Testis (tissue), 2 donors: ENCODE measurements around the gene GAB4.
"Not testable (repeated sequence)": the region's sequence is repeated elsewhere in the genome, so short reads cannot be mapped to it uniquely, and the experiment has no call there.

ENCODE experiments used
- CTCF ChIP-seq, 3 experiments: fragments of 450-650 bp in 2 of 3; fragments of 200-600 bp in 1 of 3; sonication (generic) in 1 of 3; IDR thresholded peaks; one replicate each; pipeline ENCODE4 v1.5.1; 2016 to 2019; ENCODE audit warnings: antibody characterized with exemption in 3 of 3, mild to moderate bottlenecking in 2 of 3, moderate library complexity in 1 of 3
- POLR2A ChIP-seq: fragments of 450-650 bp; IDR thresholded peaks from one replicate; pipeline ENCODE4 v1.6.1; 2017; ENCODE audit warnings: antibody characterized with exemption, mild to moderate bottlenecking, moderate library complexity

GRCh38 chr22:16937209-16937608, 70.8 kb downstream of the GAB4 start:
- not testable (repeated sequence) for TF ChIP-seq CTCF (IDR thresholded peaks at IDR 0.05); POLR2A
